Measurements from ENCODE around the gene GRXCR2.

DNA sequence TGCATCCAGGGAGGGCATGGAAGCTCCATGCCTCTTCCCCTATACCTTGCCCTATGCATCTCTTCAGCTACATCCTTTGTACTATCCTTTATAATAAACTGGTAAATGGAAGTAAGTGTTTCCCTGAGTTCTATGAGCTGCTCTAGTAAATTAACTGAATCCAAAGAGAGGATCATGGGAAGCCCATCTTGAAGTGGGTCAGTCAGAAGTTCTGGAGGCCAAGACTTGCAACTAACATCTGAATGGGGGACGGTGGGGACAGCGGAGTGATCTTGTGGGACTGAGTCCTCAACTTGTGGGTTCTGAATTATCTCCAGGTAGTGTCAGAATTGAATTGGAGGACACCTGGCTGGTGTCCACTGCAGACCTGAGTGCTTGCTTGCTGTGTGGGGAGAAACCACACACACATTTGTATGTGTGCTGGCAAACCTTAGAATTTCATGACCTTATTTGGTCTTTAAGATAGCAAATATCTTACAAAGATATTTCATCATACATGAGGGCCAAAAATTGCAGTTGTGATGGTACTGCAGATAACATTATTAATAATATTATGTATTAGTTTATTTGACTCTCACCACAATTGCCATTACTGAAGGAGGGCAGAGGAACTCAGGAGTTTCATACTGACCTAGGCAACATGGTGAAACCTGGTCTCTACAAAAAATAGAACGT is 32.2 kb downstream of the GRXCR2 start:
- TF ChIP-seq, protein P1, sequence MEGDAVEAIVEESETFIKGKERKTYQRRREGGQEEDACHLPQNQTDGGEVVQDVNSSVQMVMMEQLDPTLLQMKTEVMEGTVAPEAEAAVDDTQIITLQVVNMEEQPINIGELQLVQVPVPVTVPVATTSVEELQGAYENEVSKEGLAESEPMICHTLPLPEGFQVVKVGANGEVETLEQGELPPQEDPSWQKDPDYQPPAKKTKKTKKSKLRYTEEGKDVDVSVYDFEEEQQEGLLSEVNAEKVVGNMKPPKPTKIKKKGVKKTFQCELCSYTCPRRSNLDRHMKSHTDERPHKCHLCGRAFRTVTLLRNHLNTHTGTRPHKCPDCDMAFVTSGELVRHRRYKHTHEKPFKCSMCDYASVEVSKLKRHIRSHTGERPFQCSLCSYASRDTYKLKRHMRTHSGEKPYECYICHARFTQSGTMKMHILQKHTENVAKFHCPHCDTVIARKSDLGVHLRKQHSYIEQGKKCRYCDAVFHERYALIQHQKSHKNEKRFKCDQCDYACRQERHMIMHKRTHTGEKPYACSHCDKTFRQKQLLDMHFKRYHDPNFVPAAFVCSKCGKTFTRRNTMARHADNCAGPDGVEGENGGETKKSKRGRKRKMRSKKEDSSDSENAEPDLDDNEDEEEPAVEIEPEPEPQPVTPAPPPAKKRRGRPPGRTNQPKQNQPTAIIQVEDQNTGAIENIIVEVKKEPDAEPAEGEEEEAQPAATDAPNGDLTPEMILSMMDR (IDR thresholded peaks at IDR 0.05 in 8 of 11, conservative IDR thresholded peaks at IDR 0.05 in 3 of 11), result no peak
- TF ChIP-seq POLR2A (IDR thresholded peaks at IDR 0.05), result no peak

Data from spleen (tissue), 7 donors.